H9 (cell line): ENCODE results near the gene LBX2. TPM values are rescaled to one million over a fixed set of nuclear protein-coding genes. Genes with fewer than 3 reads are reported as not detected.
"Not testable (repeated sequence)": the region's sequence is repeated elsewhere in the genome, so short reads cannot be mapped to it uniquely, and the experiment has no call there.

Source experiments
- DNase-seq: peaks from one replicate; pipeline ENCODE4 v3.0.0-alpha.2; 2017
- H2AFZ ChIP-seq: one replicate; pipeline ENCODE4 v1.6.1; 2013; ENCODE audit warnings: mild to moderate bottlenecking, low read length, control low read depth, moderate library complexity
- H2AK5ac ChIP-seq: 2 replicates; pipeline ENCODE4 v1.6.1; 2013; ENCODE audit warnings: low read length, control low read depth, mixed read lengths; ENCODE audit not compliant: insufficient read length
- H2BK120ac ChIP-seq: one replicate; pipeline ENCODE4 v1.6.1; 2013; ENCODE audit warnings: low read depth, mild to moderate bottlenecking, low read length, control low read depth, inconsistent platforms; ENCODE audit not compliant: poor library complexity, severe bottlenecking
- H2BK12ac ChIP-seq: 2 replicates; pipeline ENCODE4 v1.6.1; 2013; ENCODE audit warnings: low read length, control low read depth, mixed read lengths, low read depth; ENCODE audit not compliant: insufficient read length
- H2BK15ac ChIP-seq: 2 replicates; pipeline ENCODE4 v1.6.1; 2013; ENCODE audit warnings: low read depth, low read length, control low read depth
- H2BK20ac ChIP-seq: one replicate; pipeline ENCODE4 v1.6.1; 2013; ENCODE audit warnings: low read depth, mild to moderate bottlenecking, low read length, control low read depth, inconsistent platforms; ENCODE audit not compliant: poor library complexity, severe bottlenecking
- H2BK5ac ChIP-seq: 2 replicates; pipeline ENCODE4 v1.6.1; 2013; ENCODE audit warnings: low read length, control low read depth, mixed read lengths; ENCODE audit not compliant: insufficient read length
- H3K14ac ChIP-seq: 2 replicates; pipeline ENCODE4 v1.6.1; 2013; ENCODE audit warnings: low read length, control low read depth; ENCODE audit not compliant: insufficient read depth
- H3K18ac ChIP-seq: 2 replicates; pipeline ENCODE4 v1.6.1; 2013; ENCODE audit warnings: low read depth, mild to moderate bottlenecking, mixed read lengths, low read length, control low read depth; ENCODE audit not compliant: insufficient read length
- H3K23ac ChIP-seq: 2 replicates; pipeline ENCODE4 v1.6.1; 2013; ENCODE audit warnings: low read length, control low read depth, mixed read lengths, low read depth; ENCODE audit not compliant: insufficient read length
- H3K23me2 ChIP-seq: 2 replicates; pipeline ENCODE4 v1.6.1; 2013; ENCODE audit warnings: low read depth, mild to moderate bottlenecking, mixed read lengths, low read length, control low read depth; ENCODE audit not compliant: insufficient read length, poor library complexity, severe bottlenecking
- H3K27ac ChIP-seq: 2 replicates; pipeline ENCODE4 v1.5.1; 2013; ENCODE audit warnings: low read length, control low read depth, mixed read lengths, low read depth; ENCODE audit not compliant: insufficient read length
- H3K27me3 ChIP-seq: 2 replicates; pipeline ENCODE4 v1.6.1; 2013; ENCODE audit warnings: low read length, control low read depth, inconsistent platforms; ENCODE audit not compliant: insufficient read depth
- H3K4ac ChIP-seq: 2 replicates; pipeline ENCODE4 v1.6.1; 2013; ENCODE audit warnings: low read depth, mild to moderate bottlenecking, control low read depth, inconsistent platforms, low read length, moderate library complexity
- H3K4me1 ChIP-seq: 2 replicates; pipeline ENCODE4 v1.6.1; 2013; ENCODE audit warnings: low read length, control low read depth, inconsistent platforms; ENCODE audit not compliant: insufficient read depth
- H3K4me2 ChIP-seq: 2 replicates; pipeline ENCODE4 v1.6.1; 2013; ENCODE audit warnings: low read length, control low read depth, mixed read lengths; ENCODE audit not compliant: insufficient read length, insufficient read depth
- H3K56ac ChIP-seq: 2 replicates; pipeline ENCODE4 v1.6.1; 2013; ENCODE audit warnings: low read depth, mild to moderate bottlenecking, mixed read lengths, low read length, control low read depth; ENCODE audit not compliant: insufficient read length
- H3K79me1 ChIP-seq: 2 replicates; pipeline ENCODE4 v1.6.1; 2013; ENCODE audit warnings: low read depth, mild to moderate bottlenecking, moderate library complexity, low read length, control low read depth, inconsistent platforms; ENCODE audit not compliant: insufficient read depth, poor library complexity, severe bottlenecking
- H3K79me2 ChIP-seq: 2 replicates; pipeline ENCODE4 v1.6.1; 2013; ENCODE audit warnings: low read length, control low read depth, inconsistent platforms; ENCODE audit not compliant: insufficient read depth
- H3K9ac ChIP-seq: 2 replicates; pipeline ENCODE4 v1.6.1; 2013; ENCODE audit warnings: low read length, control low read depth, mixed read lengths; ENCODE audit not compliant: insufficient read length; ENCODE audit errors: extremely low read depth
- H3K9me3 ChIP-seq: one replicate; pipeline ENCODE4 v1.6.1; 2013; ENCODE audit warnings: low read depth, low read length, inconsistent platforms; ENCODE audit not compliant: control insufficient read depth
- H3T11ph ChIP-seq: one replicate; pipeline ENCODE4 v1.6.1; 2013; ENCODE audit warnings: mild to moderate bottlenecking, low read length, control low read depth, inconsistent platforms
- H4K20me1 ChIP-seq: one replicate; pipeline ENCODE4 v1.6.1; 2013; ENCODE audit not compliant: control insufficient read depth, insufficient read length, insufficient read depth
- H4K5ac ChIP-seq: 2 replicates; pipeline ENCODE4 v1.6.1; 2013; ENCODE audit warnings: low read depth, mild to moderate bottlenecking, mixed read lengths, low read length, control low read depth; ENCODE audit not compliant: insufficient read length
- H4K8ac ChIP-seq: replicated peaks from 2 replicates; pipeline ENCODE4 v1.6.1; 2013; ENCODE audit warnings: low read length, control low read depth, mixed read lengths, low read depth; ENCODE audit not compliant: insufficient read length
- H4K91ac ChIP-seq: 2 replicates; pipeline ENCODE4 v1.6.1; 2013; ENCODE audit warnings: low read depth, mild to moderate bottlenecking, moderate library complexity, mixed read lengths, low read length, control low read depth; ENCODE audit not compliant: insufficient read length
- H3K27ac Mint-ChIP-seq, 3 experiments: 2 replicates in 2 of 3; 3 replicates in 1 of 3; pipeline ENCODE4 v1.8.0; 2020 to 2021; ENCODE audit warnings: mixed read lengths in 3 of 3, mild to moderate bottlenecking in 1 of 3, moderate library complexity in 1 of 3
- H3K27me3 Mint-ChIP-seq: 2 replicates; pipeline ENCODE4 v1.8.0; 2021; ENCODE audit warnings: low read depth, mild to moderate bottlenecking, moderate library complexity, mixed read lengths
- H3K36me3 Mint-ChIP-seq, 3 experiments: 2 replicates in 2 of 3; 3 replicates in 1 of 3; pipeline ENCODE4 v1.8.0; 2020 to 2021; ENCODE audit warnings: low read depth in 3 of 3, mixed read lengths in 3 of 3; ENCODE audit not compliant: insufficient read depth in 1 of 3
- H3K4me1 Mint-ChIP-seq, 2 experiments: 2 replicates each; pipeline ENCODE4 v1.8.0; 2020; ENCODE audit warnings: mixed read lengths in 2 of 2
- H3K4me3 Mint-ChIP-seq, 2 experiments: 2 replicates in 1 of 2; 3 replicates in 1 of 2; pipeline ENCODE4 v1.8.0; 2020 to 2021; ENCODE audit warnings: mild to moderate bottlenecking in 2 of 2, mixed read lengths in 2 of 2, moderate library complexity in 1 of 2
- H3K9me3 Mint-ChIP-seq, 2 experiments: 2 replicates in 1 of 2; 3 replicates in 1 of 2; pipeline ENCODE4 v1.8.0; 2020; ENCODE audit warnings: mild to moderate bottlenecking in 2 of 2, mixed read lengths in 2 of 2, moderate library complexity in 1 of 2
- CTCF ChIP-seq: fragments of 200-600 bp; sonication (generic); conservative IDR thresholded peaks from 3 replicates; pipeline ENCODE4 v1.8.0; 2021; ENCODE audit warnings: antibody characterized with exemption, mild to moderate bottlenecking
- WGBS: extraction: QIAGEN DNeasy Blood & Tissue Kit; methylation state at CpG from one replicate; pipeline ENCODE4 v1.1.7; 2013; ENCODE audit warnings: missing lambda C conversion rate, low lambda C conversion rate, mixed read lengths; ENCODE audit not compliant: insufficient read length; ENCODE audit errors: extremely low coverage; 5-methylcytosine and 5-hydroxymethylcytosine counted together
- total RNA-seq: library from RNA; stranded (reverse); gene quantifications from 2 replicates; pipeline ENCODE4 v1.2.1, GENCODE V29; 2021

LBX2 gene
- total RNA-seq, 1 experiment from 2014 or later, result 1.1 TPM

- Histone ChIP-seq H4K91ac (no peak overlapping the region), H3K27me3 (no peaks in the 10 kb centered on the region), H2BK15ac (no peak overlapping the region), H4K5ac (no peak overlapping the region), H3K23ac (no peak overlapping the region), H3K9ac (no peak overlapping the region), H3K4ac (no peak overlapping the region), H2BK20ac (no peak overlapping the region), H2BK12ac (no peak overlapping the region), H2BK120ac (no peak overlapping the region), H3K14ac (no peak overlapping the region), H3K4me2 (no peak overlapping the region), H3K79me1 (no peaks in the 10 kb centered on the region), H4K8ac (no peak overlapping the region), H3K79me2 (no peaks in the 10 kb centered on the region), H3K56ac (no peak overlapping the region), H3K18ac (no peak overlapping the region), H2AK5ac (no peak overlapping the region), H3K27ac (no peak overlapping the region), H2BK5ac (no peak overlapping the region), H2AFZ (no peak overlapping the region), H3T11ph (no peak overlapping the region), H3K9me3 (no peaks in the 10 kb centered on the region), H4K20me1 (no peaks in the 10 kb centered on the region), H3K23me2 (peaks cover 8% of the 10 kb centered on the region), H3K4me1 (no peaks in the 10 kb centered on the region)
- WGBS, result no CpG with 5 or more reads among the region's 2 CpGs
- Mint-ChIP-seq H3K4me3 (no peak overlapping the region), H3K36me3 (peaks cover 14 to 41% (median 34%) of the 10 kb centered on the region in 3 experiments), H3K4me1 (peaks cover 5 to 9% of the 10 kb centered on the region in 2 experiments), H3K9me3 (no peaks in the 10 kb centered on the region), H3K27ac (no peak overlapping the region), H3K27me3 (no peaks in the 10 kb centered on the region)
- TF ChIP-seq CTCF, result no peak
- DNase-seq, result no peak
These were observed 13.3 kb downstream of the LBX2 start for GRCh38 chr2:74486141-74486540.

GRCh38 chr2:74483675-74484164 lies 15.7 kb downstream of the LBX2 start:
- not testable (repeated sequence) for H3K9me3 Mint-ChIP-seq, H3K27me3 Mint-ChIP-seq, H3K27me3 ChIP-seq, H3K18ac ChIP-seq, H3K14ac ChIP-seq, H2BK120ac ChIP-seq, H2AFZ ChIP-seq, H2BK20ac ChIP-seq, H3K23ac ChIP-seq, H3T11ph ChIP-seq, H4K5ac ChIP-seq, H4K8ac ChIP-seq, H3K56ac ChIP-seq, H3K4ac ChIP-seq, H3K27ac ChIP-seq, DNase-seq, H3K79me1 ChIP-seq, H4K91ac ChIP-seq, H4K20me1 ChIP-seq, H2BK12ac ChIP-seq, H3K4me1 ChIP-seq, H2AK5ac ChIP-seq, H3K79me2 ChIP-seq, H3K9me3 ChIP-seq, H2BK15ac ChIP-seq, H3K23me2 ChIP-seq, H2BK5ac ChIP-seq
- peak overlapping the region; percentile 81 for H3K4me2 ChIP-seq
- H3K4me1 Mint-ChIP-seq, result peaks cover 9 to 13% of the 10 kb centered on the region in 2 experiments
- H3K9ac ChIP-seq, result peak overlapping the region; percentile 30
- H3K4me3 Mint-ChIP-seq, result peak overlapping the region; percentile 100
- no CpG with 5 or more reads among the region's 19 CpGs for WGBS
- peak overlapping the region in 2 of 3 experiments; percentile 99; a peak in 4 of 7 replicates for H3K27ac Mint-ChIP-seq
- peaks cover 4 to 46% (median 35%) of the 10 kb centered on the region in 3 experiments for H3K36me3 Mint-ChIP-seq
